Activated CD8-positive, alpha-beta memory T cell treated with anti-CD3 and anti-CD28 coated beads for 1 hour (primary cell): Measurements from ENCODE around the gene SETMAR.
"Not testable (repeated sequence)": the region's sequence is repeated elsewhere in the genome, so short reads cannot be mapped to it uniquely, and the experiment has no call there.

ENCODE experiments used
- DNase-seq, 2 donors: peaks; one replicate each; pipeline ENCODE4 v3.0.0-alpha.2; 2020; ENCODE audit warnings: low read depth in 1 of 2; ENCODE audit errors: extremely low read depth in 1 of 2

SETMAR gene

GRCh38 chr3:4313606-4314293 is 10.6 kb downstream of the SETMAR start:
- DNase-seq = no peak

DNA sequence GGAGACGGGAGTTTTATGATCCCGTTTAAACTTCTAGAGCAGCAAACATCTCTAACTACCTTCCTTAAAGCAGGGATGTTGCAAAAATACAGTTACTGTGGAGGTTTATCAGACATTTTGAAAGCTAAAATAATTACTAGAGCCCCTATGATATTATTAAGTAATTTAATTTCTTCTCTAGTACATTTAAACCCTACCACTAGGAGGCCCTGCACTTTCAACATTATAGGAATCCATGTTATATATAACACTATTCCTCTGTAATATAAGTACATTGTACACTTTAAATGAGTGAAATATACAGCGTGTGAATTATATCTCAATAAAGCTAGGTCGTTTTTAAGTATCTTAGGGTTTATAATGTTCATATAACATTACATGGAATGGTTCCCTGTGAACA is 11.5 kb downstream of the SETMAR start:
- no peak for DNase-seq

DNA sequence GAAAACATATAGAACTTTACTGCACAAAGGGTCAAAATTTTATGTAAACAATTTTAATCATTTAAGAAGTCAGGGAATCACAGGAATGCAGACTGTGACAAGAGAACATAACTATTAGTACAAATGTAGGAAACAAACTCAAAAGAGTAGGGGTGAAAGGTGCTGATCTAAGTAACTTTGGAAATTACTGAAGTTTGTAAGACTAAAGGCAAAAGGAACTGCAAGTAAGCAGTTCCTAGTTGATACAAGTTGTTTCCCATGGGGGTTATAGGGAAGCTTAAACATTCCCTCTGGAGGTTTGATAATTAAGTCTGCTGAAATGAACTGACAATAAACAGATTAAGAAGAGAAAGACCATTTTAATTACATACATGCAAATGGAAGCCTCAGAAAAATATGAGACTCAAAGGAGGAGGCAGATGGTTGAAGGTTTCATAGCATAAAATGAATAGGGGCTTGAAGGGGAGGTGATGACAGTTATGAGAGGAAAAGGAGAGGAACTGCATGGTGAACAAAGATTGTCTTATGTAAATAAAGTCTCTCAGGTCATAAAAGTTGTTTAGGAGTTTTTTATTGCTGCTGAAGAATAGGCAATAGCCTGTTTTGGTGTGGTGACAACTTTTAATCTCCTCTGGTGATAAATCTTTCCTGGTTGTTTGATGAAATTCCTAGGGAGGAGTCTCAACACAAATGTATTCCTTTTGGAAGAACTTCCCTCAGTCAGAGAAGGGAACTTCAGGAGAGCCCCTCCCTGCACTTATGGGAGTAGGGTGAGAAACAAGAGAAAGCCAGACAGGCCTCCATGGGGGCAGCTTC is 17.1 kb downstream of the SETMAR start:
- DNase-seq = no peak

- no peak for DNase-seq
These were observed 18.6 kb downstream of the SETMAR start for GRCh38 chr3:4321732-4322131.

GRCh38 chr3:4322635-4323034 is 19.5 kb downstream of the SETMAR start:
- no peak for DNase-seq

DNA sequence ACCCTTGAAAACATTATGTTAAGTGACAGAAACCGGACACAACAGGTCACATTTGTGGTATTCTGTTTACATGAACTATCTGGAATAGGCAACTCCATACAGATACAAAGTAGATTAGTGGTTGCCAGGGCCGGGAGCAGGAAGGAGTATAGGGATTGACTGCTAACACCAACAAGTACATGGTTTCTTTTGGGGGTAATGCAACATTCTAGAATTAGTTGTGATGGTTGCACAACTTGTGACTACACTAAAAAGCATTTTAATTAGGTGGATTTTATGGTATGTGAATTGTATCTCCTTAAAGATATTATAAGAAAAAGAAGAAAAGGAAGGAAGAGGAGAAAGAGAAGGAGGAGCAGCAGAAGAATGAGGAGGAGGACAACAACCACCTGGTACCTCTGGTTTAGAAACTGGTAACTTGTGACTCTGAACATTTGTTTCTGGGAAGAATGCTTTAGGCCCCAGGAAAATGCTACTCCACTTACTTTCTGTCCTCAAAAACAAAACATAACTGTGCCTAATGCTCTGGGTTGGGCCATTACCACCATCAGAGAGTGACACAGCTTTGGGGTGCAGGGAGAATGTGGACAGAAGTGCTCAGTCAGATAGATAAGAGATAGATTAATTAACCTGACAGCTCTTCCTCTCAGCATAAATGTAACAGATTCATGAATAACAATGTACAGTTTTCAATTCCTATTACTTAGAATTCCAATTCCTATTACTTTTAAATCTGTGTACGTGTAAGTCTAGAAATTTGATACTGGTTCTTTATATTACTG is 20.3 kb downstream of the SETMAR start:
- no peak for DNase-seq

DNA sequence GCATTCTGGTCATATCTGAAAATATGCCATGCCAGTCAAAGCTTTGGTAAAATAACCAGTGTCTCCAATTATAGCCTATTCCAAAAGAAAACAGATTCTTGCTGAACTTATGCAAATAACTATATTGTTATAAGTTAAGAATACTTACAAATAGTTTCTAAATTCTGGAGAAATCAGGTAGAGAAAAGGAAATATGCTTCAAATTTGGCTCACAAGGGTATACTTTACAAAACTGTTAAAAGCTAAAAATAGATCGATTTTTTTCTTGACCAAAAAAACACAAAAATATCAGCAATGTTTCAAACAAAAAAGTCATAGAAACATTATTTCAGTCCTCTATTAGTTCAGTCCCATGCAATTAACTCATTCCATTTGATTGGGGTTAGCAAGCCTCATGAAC is 23.7 kb downstream of the SETMAR start:
- DNase-seq = no peak

GRCh38 chr3:4329806-4330205 is 26.6 kb downstream of the SETMAR start:
- not testable (repeated sequence) for DNase-seq

DNA sequence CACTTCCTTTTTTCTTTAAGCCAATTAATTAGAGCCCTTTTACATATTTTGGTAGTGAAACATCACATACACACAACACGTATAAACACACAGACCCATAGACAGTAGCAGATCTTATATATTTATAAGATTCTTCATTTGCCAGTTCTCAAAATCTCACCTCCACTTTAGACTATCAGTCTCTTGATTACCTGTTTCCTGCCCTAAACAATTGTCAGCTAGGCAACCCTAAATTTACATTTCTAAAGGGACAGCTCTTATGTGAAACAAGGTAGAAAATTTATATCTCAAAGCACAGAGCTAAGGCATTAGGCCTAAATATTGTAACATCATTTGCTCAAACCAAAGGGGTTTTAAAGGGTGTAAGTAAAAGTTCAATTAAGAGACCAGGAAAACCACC is 28.9 kb downstream of the SETMAR start:
- no peak for DNase-seq

GRCh38 chr3:4332574-4332973 is 29.4 kb downstream of the SETMAR start:
- DNase-seq = no peak

DNA sequence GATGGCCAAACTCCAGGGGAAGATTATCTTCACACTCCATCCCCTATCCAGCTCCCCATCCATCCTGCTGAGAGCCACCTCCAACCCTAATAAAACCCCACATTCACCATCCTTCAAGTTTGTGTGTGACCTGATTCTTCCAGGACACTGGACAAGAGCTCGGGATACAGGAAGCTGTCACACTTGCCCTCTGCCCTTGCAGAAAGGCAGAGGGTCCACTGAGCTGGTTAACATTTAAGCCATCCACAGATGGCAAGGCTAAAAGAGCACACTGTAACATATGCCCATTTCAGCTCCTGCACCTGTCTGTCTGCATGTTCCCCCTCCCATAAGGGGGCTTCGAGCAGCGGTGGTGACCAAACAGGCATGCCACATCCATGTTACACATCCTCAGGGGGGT is 29.8 kb downstream of the SETMAR start:
- DNase-seq = no peak

DNA sequence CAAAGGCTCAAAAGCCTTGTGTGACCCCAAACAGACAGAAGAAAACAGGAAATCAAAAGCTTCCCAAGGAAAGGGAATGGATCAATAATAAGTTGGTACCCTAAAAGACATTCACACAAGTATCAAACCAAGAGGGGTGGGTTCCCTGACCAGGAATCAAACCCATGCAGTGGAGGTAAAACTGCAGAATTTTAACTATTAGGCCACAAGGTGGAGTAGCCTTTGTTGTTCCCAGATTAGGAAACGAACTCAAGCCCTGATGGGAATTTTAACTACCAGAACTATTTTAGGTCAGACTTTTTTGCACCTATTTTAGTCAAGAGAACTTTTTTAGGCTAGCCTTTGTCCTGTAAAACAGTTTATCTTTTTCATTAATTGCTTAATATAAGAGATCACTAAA is 31.4 kb downstream of the SETMAR start:
- no peak for DNase-seq

- no peak for DNase-seq
These were observed 32.8 kb downstream of the SETMAR start for GRCh38 chr3:4335840-4336562.

DNA sequence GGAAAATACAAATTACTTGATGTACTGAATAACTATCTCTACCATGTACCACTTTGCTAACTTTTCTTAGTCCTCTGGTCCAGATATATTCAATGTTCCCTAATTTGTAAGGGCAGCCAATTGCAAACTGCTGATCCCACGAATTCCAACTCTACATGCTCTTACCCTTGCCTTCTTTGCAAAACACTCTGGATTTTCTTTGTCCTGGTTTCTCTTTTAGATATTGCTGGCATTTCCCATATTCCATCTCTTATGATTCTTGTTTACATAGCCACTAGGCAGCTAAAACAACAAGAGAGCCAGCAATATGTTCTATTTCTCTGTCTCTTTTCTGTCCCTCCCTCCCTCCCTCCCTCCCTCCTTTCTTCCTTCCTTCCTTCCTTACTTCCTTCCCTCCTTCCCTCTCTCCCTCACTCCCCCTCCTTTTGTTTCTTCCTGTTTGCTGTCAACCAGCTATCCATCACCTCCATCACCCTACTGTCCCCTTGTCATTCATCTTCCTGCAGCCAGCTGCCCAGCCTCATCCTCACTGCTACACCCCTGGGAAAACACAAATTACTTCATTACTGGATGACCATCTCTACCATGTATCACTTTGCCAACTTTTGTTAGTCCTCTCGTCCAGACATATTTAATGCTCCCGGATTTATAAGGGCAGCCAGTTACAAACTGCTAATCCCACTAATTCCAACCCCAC is 33.8 kb downstream of the SETMAR start:
- DNase-seq = no peak

DNA sequence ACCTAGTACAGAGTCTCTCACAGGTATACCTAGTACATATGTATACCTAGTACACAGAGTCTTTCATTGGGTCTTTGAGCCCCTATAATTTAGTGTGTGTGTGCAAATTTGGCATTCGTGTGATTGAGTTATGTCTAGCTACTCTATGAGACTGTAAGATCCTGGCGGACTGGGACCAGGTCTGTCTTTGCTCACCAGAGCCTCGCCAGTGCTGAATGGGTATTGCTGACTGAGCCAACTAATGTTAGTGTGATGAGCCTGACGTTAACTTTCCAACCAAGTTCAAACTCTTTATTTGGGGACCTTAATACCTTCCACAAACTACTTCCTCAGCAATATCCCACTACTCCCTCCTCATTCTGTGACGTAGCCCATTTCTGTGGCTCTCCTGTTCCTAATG is 35.6 kb downstream of the SETMAR start:
- DNase-seq = no peak

GRCh38 chr3:4340077-4340410 is 36.9 kb downstream of the SETMAR start:
- no peak for DNase-seq

DNA sequence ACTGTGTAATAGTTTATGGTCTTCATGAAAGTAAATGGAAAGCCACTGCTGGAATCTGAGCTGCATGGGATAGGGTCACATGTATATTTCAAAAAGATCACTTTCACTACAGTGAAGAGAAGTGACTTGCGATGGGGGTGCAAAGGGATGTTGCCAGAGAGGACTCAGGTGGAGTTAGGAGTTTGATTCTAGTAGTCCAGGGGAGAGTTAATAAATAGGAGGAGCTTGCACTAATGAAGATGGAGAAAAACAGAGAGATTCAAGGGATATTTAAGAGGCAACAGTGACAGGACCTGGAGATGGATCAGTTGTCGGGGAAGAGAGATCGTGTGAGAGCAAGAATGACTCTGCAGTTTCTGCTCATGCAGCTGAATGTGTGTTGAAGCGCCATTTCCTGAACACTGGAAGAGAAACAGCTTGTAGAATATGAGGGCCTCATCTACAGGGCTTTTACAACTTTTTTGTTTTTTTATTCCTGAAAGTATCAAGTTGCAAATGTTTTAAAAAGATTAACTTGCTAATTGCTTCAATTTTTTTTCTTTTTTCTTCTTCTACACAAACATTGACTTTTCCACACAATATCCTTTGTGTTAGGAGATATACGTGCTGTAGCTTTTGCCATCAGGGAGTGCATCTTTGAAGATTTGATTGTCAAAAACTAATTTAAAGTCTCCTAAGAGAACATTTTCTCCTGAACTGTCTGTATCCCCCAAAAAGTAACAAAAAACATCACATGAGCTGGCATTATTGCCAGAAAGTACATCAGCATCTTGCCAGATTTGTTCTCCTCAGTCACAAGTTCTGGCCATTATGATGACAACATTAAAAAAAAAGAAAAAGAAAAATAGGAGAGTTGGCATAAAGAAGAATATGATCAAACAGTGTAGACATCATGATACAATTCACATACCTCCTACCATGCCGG is 37.5 kb downstream of the SETMAR start:
- no peak for DNase-seq

GRCh38 chr3:4341336-4341675 is 38.1 kb downstream of the SETMAR start:
- DNase-seq = no peak

DNA sequence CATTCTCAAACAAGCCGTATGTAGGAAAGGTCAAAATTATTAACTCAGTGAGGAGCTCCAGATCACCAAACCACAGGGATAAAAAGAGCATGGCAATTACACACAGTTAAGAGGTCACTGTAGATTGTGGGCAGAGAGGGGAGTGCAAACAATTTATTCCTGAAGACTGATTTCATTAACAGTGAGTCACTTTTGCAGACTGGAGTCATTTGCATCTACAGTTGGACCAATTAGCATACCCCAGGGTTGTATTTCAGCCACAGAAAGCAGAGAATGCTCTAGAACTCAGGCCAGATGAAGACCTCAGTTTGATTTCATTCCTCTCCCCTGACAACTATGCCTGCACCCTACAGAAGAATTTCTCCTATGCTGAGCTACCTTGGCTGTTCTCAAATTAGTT is 40.1 kb downstream of the SETMAR start:
- DNase-seq = no peak

- DNase-seq = no peak
These were observed 47.6 kb downstream of the SETMAR start for GRCh38 chr3:4350789-4351163.
